GM12864 (cell line): ENCODE data around the gene CACNA1C.

Source experiments
- DNase-seq: peaks from one replicate; pipeline ENCODE4 v3.0.0-alpha.2; 2011; ENCODE audit warnings: low read depth
- H3K4me3 ChIP-seq: 2 replicates; pipeline ENCODE4 v1.5.1; 2011; ENCODE audit warnings: mild to moderate bottlenecking, low read depth, low read length, control low read depth
- TF ChIP-seq, protein P1 (sequence below): IDR thresholded peaks from 2 replicates; pipeline ENCODE4 v1.5.1; 2011; ENCODE audit warnings: low read depth, mild to moderate bottlenecking, moderate library complexity, low read length, control low read depth, inconsistent platforms; ENCODE audit errors: missing control alignments

The CACNA1C gene

DNA sequence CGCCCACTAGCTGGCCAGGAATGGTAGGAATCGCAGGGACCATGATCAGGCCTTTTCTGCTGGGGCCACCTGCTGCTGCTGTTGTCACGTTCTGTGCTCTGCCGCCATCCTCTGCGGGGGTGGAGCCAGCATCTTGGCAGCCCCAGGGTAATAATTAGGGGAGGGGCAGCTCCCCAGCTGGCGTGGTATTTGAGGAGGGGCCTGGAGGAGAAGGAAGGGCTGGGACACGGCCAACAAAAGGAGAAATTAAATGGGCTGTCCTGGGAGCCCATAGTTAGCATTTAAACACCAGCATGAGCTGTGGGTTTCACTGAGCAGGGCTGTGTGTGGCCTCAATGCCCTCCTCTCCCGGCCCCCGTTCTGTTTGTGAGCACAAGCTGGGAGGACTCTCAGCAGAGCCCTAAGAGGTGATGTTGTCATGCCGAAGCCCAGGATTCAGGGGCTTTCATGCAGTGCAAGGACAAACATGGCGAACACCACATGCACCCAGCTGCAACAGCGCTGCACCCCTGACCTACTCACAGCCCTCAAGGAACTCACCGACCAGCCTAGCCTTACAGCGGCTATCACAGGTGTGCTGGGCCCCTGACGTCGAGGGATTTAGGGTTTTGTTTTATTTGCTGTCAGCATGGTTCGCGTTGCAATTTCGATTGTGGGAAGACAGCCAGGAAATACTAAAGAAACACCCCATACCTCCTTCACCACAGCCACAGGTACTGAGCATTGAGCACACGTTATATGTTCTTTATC lies 324.3 kb downstream of the CACNA1C start:
- no peak for DNase-seq
- TF ChIP-seq, protein P1, sequence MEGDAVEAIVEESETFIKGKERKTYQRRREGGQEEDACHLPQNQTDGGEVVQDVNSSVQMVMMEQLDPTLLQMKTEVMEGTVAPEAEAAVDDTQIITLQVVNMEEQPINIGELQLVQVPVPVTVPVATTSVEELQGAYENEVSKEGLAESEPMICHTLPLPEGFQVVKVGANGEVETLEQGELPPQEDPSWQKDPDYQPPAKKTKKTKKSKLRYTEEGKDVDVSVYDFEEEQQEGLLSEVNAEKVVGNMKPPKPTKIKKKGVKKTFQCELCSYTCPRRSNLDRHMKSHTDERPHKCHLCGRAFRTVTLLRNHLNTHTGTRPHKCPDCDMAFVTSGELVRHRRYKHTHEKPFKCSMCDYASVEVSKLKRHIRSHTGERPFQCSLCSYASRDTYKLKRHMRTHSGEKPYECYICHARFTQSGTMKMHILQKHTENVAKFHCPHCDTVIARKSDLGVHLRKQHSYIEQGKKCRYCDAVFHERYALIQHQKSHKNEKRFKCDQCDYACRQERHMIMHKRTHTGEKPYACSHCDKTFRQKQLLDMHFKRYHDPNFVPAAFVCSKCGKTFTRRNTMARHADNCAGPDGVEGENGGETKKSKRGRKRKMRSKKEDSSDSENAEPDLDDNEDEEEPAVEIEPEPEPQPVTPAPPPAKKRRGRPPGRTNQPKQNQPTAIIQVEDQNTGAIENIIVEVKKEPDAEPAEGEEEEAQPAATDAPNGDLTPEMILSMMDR = no peak

DNA sequence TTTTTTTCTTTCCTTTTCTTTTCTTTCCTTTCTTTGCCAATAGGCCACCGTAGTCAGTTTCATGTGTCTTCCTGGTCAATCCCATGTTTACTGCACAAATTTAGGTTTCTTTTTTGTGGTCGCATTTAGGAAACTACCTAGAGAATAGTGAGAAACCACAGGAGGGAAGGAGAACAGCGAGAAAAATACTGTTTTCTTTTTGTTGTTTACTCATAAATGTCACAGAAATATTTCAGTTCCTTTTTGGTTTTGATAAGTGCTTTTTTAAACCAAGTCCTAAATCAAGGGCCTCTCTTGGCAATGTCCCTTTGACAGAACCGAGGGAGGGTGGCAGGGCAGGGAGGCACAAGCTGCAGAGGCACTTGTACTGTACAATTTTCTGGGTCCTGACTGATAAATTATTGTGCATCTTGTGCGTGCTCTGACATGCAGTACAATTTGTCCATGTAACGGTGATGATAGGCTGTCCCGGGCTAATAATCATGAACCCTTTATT lies 326.1 kb downstream of the CACNA1C start:
- TF ChIP-seq, protein P1 = no peak
- peak; percentile 49 for DNase-seq

More for the DNA sequence above, 324.3 kb downstream of the CACNA1C start:
- H3K4me3 ChIP-seq = no peak overlapping the region

DNA sequence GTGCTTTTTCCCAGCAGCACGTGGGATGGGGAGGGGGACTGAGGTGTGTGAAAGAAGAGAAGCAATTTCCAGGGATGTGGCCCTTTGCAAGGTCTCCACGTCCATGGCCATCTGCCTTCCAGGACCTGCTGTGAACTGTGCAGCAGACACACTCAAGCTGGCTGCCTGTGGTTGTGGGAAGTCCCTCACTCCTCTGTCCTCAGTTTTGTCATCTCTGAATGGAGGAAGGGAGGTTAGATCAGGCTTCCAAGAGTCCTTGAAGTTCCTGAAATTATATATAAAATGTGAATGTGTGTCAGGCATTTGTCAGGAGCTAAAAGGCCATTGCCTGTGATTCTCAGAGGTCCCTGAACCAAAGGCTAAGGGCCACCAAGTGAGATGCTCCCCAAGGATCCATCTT lies 328.2 kb downstream of the CACNA1C start:
- no peak for DNase-seq
- TF ChIP-seq, protein P1 = no peak
- no peak overlapping the region for H3K4me3 ChIP-seq

More for the DNA sequence above, 326.1 kb downstream of the CACNA1C start:
- H3K4me3 ChIP-seq = no peak overlapping the region

DNA sequence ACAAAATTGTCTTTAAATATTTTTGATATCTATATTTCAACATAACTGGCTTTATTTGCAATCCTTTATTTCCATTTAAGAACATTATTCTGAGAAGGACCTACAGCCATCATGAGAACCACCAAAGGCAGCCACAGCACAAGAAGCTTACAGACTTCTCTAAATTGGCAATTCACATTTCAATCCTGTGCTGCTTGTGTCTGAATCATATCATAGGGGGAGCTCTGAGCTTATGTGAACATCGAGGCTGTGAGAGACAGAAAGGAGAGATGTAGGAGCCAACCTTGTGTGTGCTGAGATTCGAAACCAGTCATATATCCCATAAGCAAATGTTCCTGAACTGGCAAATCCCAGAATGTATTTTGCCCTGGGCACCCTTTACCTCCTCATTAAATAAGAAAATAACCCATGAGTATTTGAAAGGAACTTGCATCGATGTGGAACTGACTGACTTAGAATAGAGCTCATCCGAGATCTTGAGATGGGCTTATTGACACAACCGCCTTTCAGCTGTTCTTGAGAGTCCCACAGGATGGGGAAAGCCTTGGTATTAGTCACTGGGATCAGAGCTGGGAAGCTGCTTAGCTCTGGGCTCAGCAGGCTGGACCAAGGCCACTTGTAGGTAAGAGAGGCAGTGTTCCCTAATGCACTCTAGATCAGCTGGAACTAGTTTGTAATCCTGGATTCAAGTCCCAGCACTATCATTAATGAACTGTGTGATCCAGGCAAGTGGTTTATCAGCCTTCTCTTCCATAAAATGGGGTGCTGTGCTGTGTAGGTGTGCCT lies 329.8 kb downstream of the CACNA1C start:
- TF ChIP-seq, protein P1 = no peak
- H3K4me3 ChIP-seq = no peak overlapping the region
- peak; percentile 15 for DNase-seq

DNA sequence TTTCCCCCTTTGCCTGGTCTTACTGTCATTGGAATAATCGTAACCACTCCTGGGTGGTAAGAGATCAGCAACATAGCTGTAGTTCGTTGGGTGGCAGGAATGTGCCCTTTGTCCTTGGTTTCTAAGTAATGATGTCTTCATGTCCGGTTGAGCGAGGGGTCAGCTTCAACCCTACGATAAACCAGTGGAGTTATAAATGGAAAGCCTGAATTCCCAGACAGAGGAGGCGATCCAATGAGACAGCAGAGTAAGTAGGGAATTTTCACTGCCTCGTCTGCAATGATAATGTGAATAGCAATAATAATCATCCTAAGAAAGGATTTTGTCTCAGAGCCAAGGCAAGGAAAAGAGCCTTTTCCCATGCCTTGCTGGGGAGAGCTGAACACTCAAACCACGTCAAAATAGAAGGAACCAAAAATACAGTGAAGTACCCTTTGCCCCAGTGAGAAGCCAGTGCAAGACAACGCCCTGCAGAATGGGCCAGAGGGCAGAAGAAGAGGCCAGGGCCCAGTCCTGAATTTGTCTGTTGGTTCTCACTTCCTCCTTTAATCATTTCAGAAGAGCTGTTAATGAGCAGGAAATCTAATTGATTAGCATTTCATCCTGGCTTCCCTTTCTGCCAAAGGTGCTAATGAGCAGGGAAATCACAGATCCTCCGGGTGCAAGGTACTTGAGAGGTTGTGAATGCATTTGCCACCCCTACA lies 330.7 kb downstream of the CACNA1C start:
- TF ChIP-seq, protein P1 = no peak
- no peak for DNase-seq
- H3K4me3 ChIP-seq = no peak overlapping the region

DNA sequence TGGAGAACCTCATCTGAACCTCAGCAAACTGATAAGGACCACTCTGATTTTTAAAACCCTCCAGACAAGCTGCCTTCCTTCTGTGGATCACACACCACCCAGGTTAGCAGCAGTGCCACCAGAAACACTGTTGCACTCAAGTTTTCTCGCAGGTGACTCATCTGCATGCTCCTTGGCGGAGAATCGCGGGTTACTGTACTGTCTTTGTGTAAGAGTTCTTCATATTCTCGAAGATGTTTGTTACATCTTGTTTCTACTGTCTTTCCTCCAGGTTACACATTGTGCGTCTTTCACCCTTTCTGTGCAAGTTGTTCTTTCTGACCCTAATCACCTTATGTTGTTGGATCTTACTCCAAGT lies 331.2 kb downstream of the CACNA1C start:
- DNase-seq = no peak
- no peak overlapping the region for H3K4me3 ChIP-seq
- TF ChIP-seq, protein P1 = no peak
